Suppressor macrophage treated with lipopolysaccharide for 4 hours (primary cell): Measurements from ENCODE around the gene GTPBP4.

Source experiments
- DNase-seq: peaks from one replicate; pipeline ENCODE4 v3.0.0-alpha.2; 2020

GTPBP4 gene

GRCh38 chr10:987870-988666 is at the start of gene GTPBP4:
Gene GTPBP4, plus strand, starts transcription at chr10:988434. Its CDS starts 46 bp downstream, at chr10:988480.
- peak; percentile 99 for DNase-seq

GRCh38 chr10:938941-939678 is 49.1 kb upstream of the GTPBP4 start:
- DNase-seq, result no peak

GRCh38 chr10:943334-944033 is 44.8 kb upstream of the GTPBP4 start:
- no peak for DNase-seq

- peak; percentile 96 for DNase-seq
These were observed 44.0 kb upstream of the GTPBP4 start for GRCh38 chr10:944034-944831.

- no peak for DNase-seq
These were observed 42.5 kb upstream of the GTPBP4 start for GRCh38 chr10:945778-946177.

- DNase-seq, result no peak
These were observed 41.2 kb upstream of the GTPBP4 start for GRCh38 chr10:947051-947450.

- DNase-seq, result no peak
These were observed 40.4 kb upstream of the GTPBP4 start for GRCh38 chr10:947881-948280.

- DNase-seq, result no peak
These were observed 39.9 kb upstream of the GTPBP4 start for GRCh38 chr10:948347-948746.

- no peak for DNase-seq
These were observed 38.8 kb upstream of the GTPBP4 start for GRCh38 chr10:949446-949845.

GRCh38 chr10:953836-954235 is 34.4 kb upstream of the GTPBP4 start:
- DNase-seq, result no peak

GRCh38 chr10:954396-954795 is 33.8 kb upstream of the GTPBP4 start:
- DNase-seq, result no peak

GRCh38 chr10:955127-955819 is 33.0 kb upstream of the GTPBP4 start:
- no peak for DNase-seq

- no peak for DNase-seq
These were observed 32.4 kb upstream of the GTPBP4 start for GRCh38 chr10:955820-956217.

GRCh38 chr10:958106-958505 is 30.1 kb upstream of the GTPBP4 start:
- no peak for DNase-seq

- no peak for DNase-seq
These were observed 29.4 kb upstream of the GTPBP4 start for GRCh38 chr10:958856-959255.

GRCh38 chr10:962342-962741 is 25.9 kb upstream of the GTPBP4 start:
- DNase-seq, result no peak

GRCh38 chr10:963186-963585 is 25.0 kb upstream of the GTPBP4 start:
- no peak for DNase-seq

GRCh38 chr10:963655-964054 is 24.6 kb upstream of the GTPBP4 start:
- DNase-seq, result no peak

GRCh38 chr10:964321-964987 is 23.8 kb upstream of the GTPBP4 start:
- no peak for DNase-seq

GRCh38 chr10:964988-965417 is 23.2 kb upstream of the GTPBP4 start:
- DNase-seq, result no peak

GRCh38 chr10:966466-967235 is 21.6 kb upstream of the GTPBP4 start:
- no peak for DNase-seq
